ENCODE results near the gene TMEM120B. TPM values are rescaled to one million over a fixed set of nuclear protein-coding genes. Genes with fewer than 3 reads are reported as not detected.

TMEM120B gene
- total RNA-seq, 1 experiment from 2014 or later, result 22.3 TPM

- no peak for DNase-seq (ENCODE audit: low spot score)
- ChIA-PET POLR2A (ENCODE audit: low non-redundant PET) (no interaction called here), CTCF (no interaction called here)
- Histone ChIP-seq H3K4me3 (ENCODE audit: low read depth, low read length, poor library complexity, severe bottlenecking) (no peak overlapping the region), H3K36me3 (ENCODE audit: insufficient read depth, low read length, poor library complexity, severe bottlenecking) (peaks cover 48% of the 10 kb centered on the region), H3K9me3 (ENCODE audit: low read depth, low read length, poor library complexity, severe bottlenecking) (no peaks in the 10 kb centered on the region), H3K27me3 (replicated peaks; ENCODE audit: insufficient read depth, low read depth, low read length, poor library complexity) (no peaks in the 10 kb centered on the region), H3K4me1 (ENCODE audit: insufficient read depth, low read length, poor library complexity, severe bottlenecking) (no peaks in the 10 kb centered on the region), H3K27ac (ENCODE audit: low read depth, low read length, poor library complexity, severe bottlenecking) (no peak overlapping the region)
- TF ChIP-seq CTCF (conservative IDR thresholded peaks at IDR 0.05; ENCODE audit: low read depth, low read length) (no peak), EZH2 (IDR thresholded peaks at IDR 0.05; ENCODE audit: borderline replicate concordance, low read depth, low read length, poor library complexity, severe bottlenecking) (no peak)
- intact Hi-C loops (cut with micrococcal nuclease; ENCODE audit: unreplicated experiment), result no loop called here
- BruUV-seq (replicated peaks), result no TSS peak
Measured at GRCh38 chr12:121828306-121828705, 115.8 kb downstream of the TMEM120B start.

- ChIA-PET CTCF (no interaction called here), POLR2A (ENCODE audit: low non-redundant PET) (no interaction called here)
- H3K36me3 ChIP-seq (ENCODE audit: insufficient read depth, low read length, poor library complexity, severe bottlenecking), result peaks cover 43% of the 10 kb centered on the region
- no peak overlapping the region for H3K4me3 ChIP-seq (ENCODE audit: low read depth, low read length, poor library complexity, severe bottlenecking)
- H3K4me1 ChIP-seq (ENCODE audit: insufficient read depth, low read length, poor library complexity, severe bottlenecking), result no peaks in the 10 kb centered on the region
- no peak overlapping the region for H3K27ac ChIP-seq (ENCODE audit: low read depth, low read length, poor library complexity, severe bottlenecking)
- no peaks in the 10 kb centered on the region for H3K27me3 ChIP-seq (replicated peaks; ENCODE audit: insufficient read depth, low read depth, low read length, poor library complexity)
- TF ChIP-seq EZH2 (IDR thresholded peaks at IDR 0.05; ENCODE audit: borderline replicate concordance, low read depth, low read length, poor library complexity, severe bottlenecking) (no peak), CTCF (conservative IDR thresholded peaks at IDR 0.05; ENCODE audit: low read depth, low read length) (no peak)
- intact Hi-C loops (cut with micrococcal nuclease; ENCODE audit: unreplicated experiment), result no loop called here
- no peaks in the 10 kb centered on the region for H3K9me3 ChIP-seq (ENCODE audit: low read depth, low read length, poor library complexity, severe bottlenecking)
- no TSS peak for BruUV-seq (replicated peaks)
- no peak for DNase-seq (ENCODE audit: low spot score)
Measured at GRCh38 chr12:121828826-121829225, 116.3 kb downstream of the TMEM120B start.

GRCh38 chr12:121829250-121829918 is 116.8 kb downstream of the TMEM120B start:
- CTCF ChIA-PET, result no interaction called here
- intact Hi-C loops (cut with micrococcal nuclease; ENCODE audit: unreplicated experiment), result no loop called here
- no TSS peak for BruUV-seq (replicated peaks)

More at GRCh38 chr12:121829250-121829918, 116.8 kb downstream of the TMEM120B start:
- DNase-seq (ENCODE audit: low spot score), result no peak
- H3K36me3 ChIP-seq (ENCODE audit: insufficient read depth, low read length, poor library complexity, severe bottlenecking), result peaks cover 41% of the 10 kb centered on the region
- no peaks in the 10 kb centered on the region for H3K9me3 ChIP-seq (ENCODE audit: low read depth, low read length, poor library complexity, severe bottlenecking)
- POLR2A ChIA-PET (ENCODE audit: low non-redundant PET), result no interaction called here
- H3K27ac ChIP-seq (ENCODE audit: low read depth, low read length, poor library complexity, severe bottlenecking), result no peak overlapping the region
- TF ChIP-seq EZH2 (IDR thresholded peaks at IDR 0.05; ENCODE audit: borderline replicate concordance, low read depth, low read length, poor library complexity, severe bottlenecking) (no peak), CTCF (conservative IDR thresholded peaks at IDR 0.05; ENCODE audit: low read depth, low read length) (no peak)
- no peaks in the 10 kb centered on the region for H3K4me1 ChIP-seq (ENCODE audit: insufficient read depth, low read length, poor library complexity, severe bottlenecking)
- H3K4me3 ChIP-seq (ENCODE audit: low read depth, low read length, poor library complexity, severe bottlenecking), result no peak overlapping the region
- H3K27me3 ChIP-seq (replicated peaks; ENCODE audit: insufficient read depth, low read depth, low read length, poor library complexity), result no peaks in the 10 kb centered on the region

Data from A673 (cell line).